ENCODE data around the gene SPRN. TPM values are rescaled to one million over a fixed set of nuclear protein-coding genes. Genes with fewer than 3 reads are reported as not detected.

The SPRN gene
- total and polyA plus RNA-seq, 8 donors: 0.52 to 6.4 (median 3.3) TPM; not detected in 1

DNA sequence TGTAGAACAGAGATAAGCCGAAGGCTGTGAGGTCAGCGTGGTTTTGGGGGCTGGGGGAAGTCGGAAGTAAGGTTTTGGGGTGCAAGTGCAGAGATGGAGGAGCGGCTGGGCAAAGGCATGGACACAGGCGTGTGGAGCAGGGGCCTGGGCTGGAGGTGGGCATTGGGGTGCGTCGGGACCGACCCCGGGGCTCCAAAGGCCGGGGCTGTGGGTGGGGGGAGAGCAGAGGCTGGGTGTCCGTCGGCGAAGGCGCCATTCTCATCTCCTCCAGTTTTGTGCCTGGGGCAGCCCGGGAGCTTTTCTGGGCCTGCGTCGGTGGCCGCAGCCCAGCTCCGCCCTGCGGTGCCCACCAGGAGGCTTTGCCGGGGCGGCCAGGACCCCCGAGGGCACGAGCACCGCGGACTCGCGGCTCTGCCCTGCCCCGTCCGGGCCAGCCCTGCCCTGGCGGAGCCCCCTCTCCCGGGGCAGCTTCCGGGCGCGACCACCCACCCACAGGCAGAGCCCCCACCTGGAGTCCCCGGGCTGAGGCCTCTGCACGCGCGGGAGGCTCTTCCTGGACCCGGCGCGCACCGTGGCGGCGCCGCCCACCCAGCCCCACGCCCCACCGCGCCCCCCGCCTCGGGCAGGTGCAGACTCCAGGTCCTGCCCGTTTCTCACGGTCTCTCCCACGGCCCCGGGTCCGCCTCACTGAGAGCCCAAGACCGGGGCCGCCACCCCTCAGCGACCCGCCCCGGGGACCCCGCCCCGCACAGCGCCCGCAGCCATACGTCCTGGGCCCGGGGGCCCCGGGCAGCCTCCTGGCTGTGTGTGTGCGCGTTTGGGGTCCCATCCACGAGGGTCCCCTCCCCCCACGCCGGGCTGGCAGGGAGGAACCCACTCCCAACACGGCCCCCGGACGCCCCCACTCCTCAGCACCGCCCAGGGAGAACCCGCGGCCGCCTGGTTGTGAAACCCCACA, 21.6 kb upstream of the SPRN start:
- intact Hi-C loops (cut with DNase I): no loop called here
- ATAC-seq: no peak
- peaks cover 0 to 45% of the 10 kb centered on the region in 2 donors for H3K9me3 ChIP-seq
- H3K4me1 ChIP-seq: no peaks in the 10 kb centered on the region
- no peak overlapping the region for H3K27ac ChIP-seq
- H3K36me3 ChIP-seq: no peaks in the 10 kb centered on the region
- no peak overlapping the region for H3K4me3 ChIP-seq
- TF ChIP-seq, protein P1, sequence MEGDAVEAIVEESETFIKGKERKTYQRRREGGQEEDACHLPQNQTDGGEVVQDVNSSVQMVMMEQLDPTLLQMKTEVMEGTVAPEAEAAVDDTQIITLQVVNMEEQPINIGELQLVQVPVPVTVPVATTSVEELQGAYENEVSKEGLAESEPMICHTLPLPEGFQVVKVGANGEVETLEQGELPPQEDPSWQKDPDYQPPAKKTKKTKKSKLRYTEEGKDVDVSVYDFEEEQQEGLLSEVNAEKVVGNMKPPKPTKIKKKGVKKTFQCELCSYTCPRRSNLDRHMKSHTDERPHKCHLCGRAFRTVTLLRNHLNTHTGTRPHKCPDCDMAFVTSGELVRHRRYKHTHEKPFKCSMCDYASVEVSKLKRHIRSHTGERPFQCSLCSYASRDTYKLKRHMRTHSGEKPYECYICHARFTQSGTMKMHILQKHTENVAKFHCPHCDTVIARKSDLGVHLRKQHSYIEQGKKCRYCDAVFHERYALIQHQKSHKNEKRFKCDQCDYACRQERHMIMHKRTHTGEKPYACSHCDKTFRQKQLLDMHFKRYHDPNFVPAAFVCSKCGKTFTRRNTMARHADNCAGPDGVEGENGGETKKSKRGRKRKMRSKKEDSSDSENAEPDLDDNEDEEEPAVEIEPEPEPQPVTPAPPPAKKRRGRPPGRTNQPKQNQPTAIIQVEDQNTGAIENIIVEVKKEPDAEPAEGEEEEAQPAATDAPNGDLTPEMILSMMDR (IDR thresholded peaks at IDR 0.05): no peak
- H3K27me3 ChIP-seq: no peaks in the 10 kb centered on the region
- peak in 1 of 4 donors; percentile 72 for DNase-seq

DNA sequence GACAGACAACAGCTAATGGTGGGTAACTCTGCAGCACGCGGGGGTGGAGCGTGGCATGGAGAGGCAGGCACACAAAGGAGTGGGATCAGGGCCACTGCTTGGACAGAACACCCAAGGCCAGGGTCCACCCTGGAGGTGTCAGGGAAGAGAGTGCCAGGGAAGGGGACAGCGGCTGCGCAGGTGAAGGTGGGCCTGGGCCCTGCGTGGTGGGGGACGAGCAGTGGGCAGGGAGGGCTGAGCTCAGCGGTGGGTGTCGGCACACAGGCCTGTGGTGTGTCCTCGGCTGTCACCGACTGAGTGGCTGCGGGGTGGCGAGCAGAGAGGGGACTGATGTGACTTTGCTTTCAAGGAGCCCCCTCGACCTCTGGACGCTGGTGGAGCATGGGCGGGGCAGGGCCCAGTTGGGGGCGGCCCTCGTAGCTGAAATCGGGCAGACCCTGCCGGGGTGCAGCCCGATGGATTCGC, 20.9 kb upstream of the SPRN start:
- Histone ChIP-seq H3K9me3 (peaks cover 0 to 45% of the 10 kb centered on the region in 2 donors), H3K27me3 (no peaks in the 10 kb centered on the region), H3K4me3 (no peak overlapping the region), H3K36me3 (no peaks in the 10 kb centered on the region), H3K4me1 (no peaks in the 10 kb centered on the region), H3K27ac (no peak overlapping the region)
- peak in 1 of 4 donors; percentile 79 for DNase-seq
- ATAC-seq: no peak
- TF ChIP-seq, protein P1 (IDR thresholded peaks at IDR 0.05): no peak
- intact Hi-C loops (cut with DNase I): no loop called here

DNA sequence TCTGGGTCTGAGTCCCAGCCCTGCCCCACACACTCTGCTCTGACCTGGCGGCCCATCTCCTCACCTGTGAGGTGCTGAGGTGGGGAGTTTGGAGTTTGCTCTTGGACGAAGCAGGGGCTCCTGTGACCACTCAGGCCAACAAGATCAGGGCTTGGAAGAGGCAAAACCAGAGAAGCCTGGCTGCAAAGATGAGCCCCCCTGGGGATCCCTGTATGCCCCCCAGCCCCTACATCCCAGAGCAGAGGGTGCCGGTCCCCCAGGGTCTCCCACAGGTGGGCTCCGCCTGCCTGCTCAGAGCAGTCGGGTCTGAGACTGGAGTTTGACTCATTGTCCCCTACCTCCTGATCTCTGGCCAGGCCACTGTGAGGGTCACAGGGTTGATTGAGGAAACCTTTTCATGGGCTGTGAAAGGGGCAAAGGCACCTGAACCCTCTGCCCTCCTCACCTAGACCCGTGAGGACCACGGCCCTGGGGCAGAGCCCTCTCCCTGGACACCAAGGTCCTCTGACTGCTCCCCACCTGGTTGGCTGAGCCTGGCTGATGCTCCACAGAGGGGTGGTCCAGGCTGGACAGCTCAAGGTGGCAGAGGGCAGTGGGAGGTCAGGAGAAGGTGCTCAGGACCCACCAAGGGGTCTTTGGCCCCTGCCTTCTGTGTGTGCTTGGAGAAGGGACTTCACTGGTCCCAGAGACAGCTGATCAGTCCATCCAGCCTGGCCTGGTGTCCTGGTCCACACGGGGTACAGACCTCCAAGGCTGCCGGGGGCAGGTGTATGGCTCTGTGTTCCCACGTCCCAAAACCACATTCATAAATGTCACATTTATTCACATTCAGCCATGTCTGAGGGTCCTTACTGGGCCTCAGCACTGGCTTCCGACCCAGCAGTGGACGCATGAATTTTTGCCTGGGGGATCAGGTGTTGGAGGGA, 20.2 kb upstream of the SPRN start:
- TF ChIP-seq, protein P1 (IDR thresholded peaks at IDR 0.05): no peak
- H3K27ac ChIP-seq: no peak overlapping the region
- no peak for ATAC-seq
- H3K27me3 ChIP-seq: no peaks in the 10 kb centered on the region
- H3K4me3 ChIP-seq: no peak overlapping the region
- H3K9me3 ChIP-seq: peaks cover 0 to 45% of the 10 kb centered on the region in 2 donors
- intact Hi-C loops (cut with DNase I): no loop called here
- H3K4me1 ChIP-seq: no peaks in the 10 kb centered on the region
- no peaks in the 10 kb centered on the region for H3K36me3 ChIP-seq
- DNase-seq: peak in 1 of 4 donors; percentile 43

DNA sequence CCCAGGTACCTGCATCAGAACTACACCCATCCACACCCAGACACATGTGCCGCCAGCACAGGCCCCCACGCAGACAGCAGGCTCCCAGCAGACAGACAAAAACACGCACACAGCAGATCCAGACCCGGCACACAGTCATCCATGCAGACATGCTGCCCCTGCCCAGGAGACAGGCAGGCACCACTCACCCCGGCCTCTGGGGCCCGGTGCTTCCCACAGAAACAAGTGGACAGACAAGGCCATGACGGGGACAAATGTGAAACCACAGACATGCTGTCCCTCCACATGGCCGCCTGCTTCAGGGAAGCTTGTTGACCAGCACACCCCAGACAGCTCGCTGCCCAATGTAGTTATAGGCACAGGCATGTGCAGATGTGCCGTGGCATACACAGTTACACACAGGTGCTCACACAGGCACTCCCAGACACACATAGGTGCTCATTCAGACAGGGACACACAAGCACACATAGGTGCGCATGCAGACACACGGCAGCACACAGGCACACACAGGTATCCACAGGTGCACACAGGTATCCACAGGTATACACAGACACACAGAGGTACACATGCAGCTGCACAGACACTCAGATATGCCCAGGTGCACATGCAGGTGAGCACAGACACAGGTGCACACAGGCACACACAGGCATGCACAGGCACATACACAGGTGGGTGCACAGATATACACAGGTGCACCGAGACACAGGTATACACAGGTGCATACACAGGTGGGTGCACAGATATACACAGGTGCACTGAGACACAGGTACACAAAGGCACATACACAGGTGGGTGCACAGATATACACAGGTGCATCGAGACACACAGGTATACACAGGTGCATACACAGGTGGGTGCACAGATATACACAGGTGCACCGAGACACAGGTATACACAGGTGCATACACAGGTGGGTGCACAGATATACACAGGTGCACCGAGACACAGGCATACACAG, 18.8 kb upstream of the SPRN start:
- Histone ChIP-seq H3K4me3 (no peak overlapping the region), H3K27ac (no peak overlapping the region), H3K9me3 (peaks cover 0 to 31% of the 10 kb centered on the region in 2 donors), H3K36me3 (no peaks in the 10 kb centered on the region), H3K27me3 (no peaks in the 10 kb centered on the region), H3K4me1 (no peaks in the 10 kb centered on the region)
- ATAC-seq (no peak), DNase-seq (peak in 1 of 4 donors; percentile 61)
- TF ChIP-seq, protein P1 (IDR thresholded peaks at IDR 0.05): no peak
- intact Hi-C loops (cut with DNase I): no loop called here

Measured in left lung (tissue), 10 donors.